Measurements from ENCODE around the gene CCR7.

The CCR7 gene, protein sequence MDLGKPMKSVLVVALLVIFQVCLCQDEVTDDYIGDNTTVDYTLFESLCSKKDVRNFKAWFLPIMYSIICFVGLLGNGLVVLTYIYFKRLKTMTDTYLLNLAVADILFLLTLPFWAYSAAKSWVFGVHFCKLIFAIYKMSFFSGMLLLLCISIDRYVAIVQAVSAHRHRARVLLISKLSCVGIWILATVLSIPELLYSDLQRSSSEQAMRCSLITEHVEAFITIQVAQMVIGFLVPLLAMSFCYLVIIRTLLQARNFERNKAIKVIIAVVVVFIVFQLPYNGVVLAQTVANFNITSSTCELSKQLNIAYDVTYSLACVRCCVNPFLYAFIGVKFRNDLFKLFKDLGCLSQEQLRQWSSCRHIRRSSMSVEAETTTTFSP

GRCh38 chr17:40564883-40565768 lies at the start of gene CCR7:
Gene CCR7, minus strand, starts transcription at chr17:40565472. Its CDS starts 63 bp downstream, at chr17:40565409.
- no peak for DNase-seq

GRCh38 chr17:40614431-40615067 lies 49.3 kb upstream of the CCR7 start:
- no peak for DNase-seq

- DNase-seq = no peak
These were observed 48.3 kb upstream of the CCR7 start for GRCh38 chr17:40613467-40614154.

GRCh38 chr17:40612599-40613244 lies 47.5 kb upstream of the CCR7 start:
- no peak for DNase-seq

GRCh38 chr17:40611840-40612474 lies 46.7 kb upstream of the CCR7 start:
- no peak for DNase-seq

DNA sequence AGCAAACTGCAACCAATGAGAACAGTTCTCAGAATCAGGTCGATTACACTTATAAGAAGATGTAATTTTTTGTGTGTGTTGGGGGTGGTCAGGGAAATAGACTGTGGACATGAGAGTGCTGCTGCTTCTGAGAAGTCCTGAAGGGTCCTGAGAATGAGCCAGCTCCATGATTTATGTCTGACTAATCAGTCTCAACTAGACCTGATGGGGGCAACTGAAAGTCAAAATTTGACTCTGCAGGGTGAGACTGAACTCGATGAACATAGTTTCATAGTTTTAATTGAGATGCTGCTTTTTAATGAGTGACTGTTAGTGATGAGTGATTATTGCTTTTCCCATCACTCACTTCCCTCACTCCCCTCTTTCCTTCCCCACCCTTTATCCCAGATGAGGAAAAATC lies 45.1 kb upstream of the CCR7 start:
- DNase-seq = no peak

DNA sequence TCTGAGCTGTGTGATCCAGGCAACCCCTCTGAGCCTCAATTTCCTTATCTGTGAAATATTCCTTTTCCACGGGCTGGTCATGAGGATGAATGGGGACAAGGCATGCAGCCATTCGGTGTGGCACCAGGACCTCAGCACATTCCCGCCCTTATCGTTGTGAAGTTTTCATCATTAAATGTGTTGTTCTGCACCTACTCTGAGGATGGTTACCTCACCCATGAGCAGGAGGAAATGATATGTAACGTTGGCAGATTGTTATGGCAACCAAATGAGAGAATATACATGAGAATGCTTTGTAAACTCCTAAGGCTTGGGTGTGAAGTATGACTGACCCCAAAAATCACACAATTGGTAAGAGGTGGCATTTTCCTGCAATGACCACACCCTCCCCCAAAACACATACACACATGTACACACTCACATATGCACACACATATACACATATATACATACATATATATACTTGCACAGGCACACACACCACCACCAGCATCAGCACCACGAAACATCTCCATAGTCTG lies 42.8 kb upstream of the CCR7 start:
- no peak for DNase-seq

- no peak for DNase-seq
These were observed 42.4 kb upstream of the CCR7 start for GRCh38 chr17:40607641-40608040.

DNA sequence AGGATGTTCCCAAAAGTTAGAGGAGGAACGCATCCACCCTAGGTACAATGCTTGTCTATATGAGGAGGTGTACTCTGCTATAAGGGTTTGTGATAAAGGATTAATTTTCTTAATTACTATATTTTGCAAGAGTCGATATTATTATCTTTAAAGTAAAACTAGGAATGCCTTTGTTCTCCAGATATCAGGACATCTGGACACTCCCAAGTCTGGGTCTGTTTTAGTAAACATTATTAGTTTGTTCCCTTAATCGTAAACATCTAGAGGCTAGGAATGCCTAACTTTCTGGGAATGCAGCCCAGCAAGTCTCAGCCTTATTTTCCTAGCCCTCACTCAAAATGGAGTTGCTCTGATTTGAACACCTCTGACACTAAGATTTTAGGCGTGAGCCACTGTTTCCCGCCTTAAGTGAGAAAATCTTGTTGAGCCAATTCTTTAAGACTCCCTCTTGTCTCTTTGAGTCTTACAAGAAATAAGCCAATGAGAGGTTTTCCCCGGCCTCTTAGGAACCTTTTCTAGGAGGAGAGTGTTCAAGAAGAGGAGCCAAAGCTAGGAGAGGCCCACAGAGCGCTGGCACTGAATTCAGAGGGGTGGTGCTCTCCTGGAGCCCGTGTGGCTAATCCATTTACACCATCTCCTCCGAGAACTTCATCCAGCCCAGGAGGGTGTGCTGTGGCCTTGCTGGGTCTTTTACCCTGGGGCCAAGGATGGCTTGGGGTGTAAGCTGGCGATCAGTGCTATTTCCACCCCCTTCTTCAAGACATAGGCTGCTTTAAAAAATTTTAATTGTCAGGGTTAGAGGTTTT lies 41.5 kb upstream of the CCR7 start:
- no peak for DNase-seq

DNA sequence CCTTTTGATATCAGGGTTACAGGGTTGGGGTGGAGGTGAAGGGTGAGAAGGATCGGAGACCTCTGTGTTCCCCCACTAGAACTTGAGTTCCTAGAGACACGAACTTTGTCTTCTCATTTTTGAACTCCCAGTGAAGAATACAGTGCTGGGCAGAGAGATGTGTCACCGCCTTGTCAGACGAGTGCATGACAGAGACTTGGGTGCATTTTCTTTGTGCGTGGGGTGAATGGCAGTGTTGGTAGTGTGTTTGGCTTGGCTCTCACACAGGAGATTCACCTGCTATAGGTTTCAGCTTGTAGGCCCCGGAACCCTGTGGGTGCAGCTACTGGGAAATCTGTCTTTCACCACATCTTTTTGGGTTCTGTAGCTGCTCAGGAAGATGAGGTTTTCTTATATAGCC lies 40.0 kb upstream of the CCR7 start:
- no peak for DNase-seq

- no peak for DNase-seq
These were observed 39.2 kb upstream of the CCR7 start for GRCh38 chr17:40604327-40605080.

DNA sequence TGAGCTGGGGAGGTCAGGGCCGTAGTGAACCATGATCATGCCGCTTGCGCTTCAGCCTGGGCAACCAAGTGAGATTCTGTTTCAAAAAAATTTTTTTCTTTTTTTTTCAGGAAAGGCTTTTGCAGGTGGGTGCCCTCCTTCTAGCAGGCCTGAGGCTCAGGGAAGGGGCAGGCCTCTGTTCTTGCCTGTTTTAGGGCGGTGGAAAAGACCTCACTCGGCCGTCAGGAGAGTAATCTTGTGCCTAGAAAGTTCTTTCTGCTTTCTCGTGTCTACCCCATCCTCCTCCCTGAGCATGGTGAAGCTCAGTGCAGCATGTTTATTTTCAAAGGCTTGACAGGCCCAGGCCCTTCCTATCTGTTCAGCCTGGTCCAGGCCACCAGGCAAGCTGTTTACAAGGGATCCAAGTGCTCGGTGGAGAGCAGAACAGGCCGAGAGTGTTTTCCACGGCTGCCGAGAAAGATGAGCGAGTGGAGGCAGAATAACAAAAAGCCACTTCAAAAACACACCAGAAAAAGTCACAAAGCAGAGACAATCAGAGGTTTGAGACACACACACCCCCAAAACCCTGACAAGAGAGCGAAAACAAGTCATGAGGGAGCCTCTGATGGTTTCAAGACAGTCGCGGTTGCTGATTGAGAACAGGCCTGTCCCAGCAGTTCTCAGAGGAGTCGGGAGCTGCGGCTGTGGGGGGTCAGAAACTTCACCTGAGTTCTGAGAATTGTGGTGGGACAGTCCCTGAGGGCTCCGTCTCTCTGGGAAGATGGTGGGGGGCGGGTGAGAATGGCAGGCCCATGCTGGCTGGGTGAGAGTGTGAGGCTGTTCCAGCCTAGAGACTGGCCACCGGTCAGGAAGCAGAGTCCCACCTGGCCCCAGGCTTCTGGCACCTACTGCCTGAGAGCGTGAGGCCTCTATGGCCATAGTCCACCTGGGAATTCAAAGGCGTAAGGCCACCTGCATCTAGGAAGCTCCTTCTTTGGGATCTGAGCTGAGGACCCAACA lies 37.5 kb upstream of the CCR7 start:
- DNase-seq = no peak

GRCh38 chr17:40600486-40601046 lies 35.3 kb upstream of the CCR7 start:
- DNase-seq = no peak

DNA sequence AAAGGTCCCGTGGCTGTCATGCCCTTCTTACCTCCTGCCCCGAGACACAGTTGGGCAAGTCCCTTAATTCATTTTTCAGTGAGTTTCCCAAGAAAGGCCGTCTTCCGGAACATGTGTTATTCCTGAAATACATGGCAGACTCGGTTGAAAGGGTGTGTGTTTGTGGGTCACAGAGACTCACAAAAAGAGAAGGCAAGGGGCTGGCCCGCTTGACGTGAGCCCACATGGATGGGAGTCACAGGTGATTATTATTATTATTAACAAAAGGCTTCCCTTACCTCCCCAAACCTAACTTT lies 34.1 kb upstream of the CCR7 start:
- DNase-seq = no peak

DNA sequence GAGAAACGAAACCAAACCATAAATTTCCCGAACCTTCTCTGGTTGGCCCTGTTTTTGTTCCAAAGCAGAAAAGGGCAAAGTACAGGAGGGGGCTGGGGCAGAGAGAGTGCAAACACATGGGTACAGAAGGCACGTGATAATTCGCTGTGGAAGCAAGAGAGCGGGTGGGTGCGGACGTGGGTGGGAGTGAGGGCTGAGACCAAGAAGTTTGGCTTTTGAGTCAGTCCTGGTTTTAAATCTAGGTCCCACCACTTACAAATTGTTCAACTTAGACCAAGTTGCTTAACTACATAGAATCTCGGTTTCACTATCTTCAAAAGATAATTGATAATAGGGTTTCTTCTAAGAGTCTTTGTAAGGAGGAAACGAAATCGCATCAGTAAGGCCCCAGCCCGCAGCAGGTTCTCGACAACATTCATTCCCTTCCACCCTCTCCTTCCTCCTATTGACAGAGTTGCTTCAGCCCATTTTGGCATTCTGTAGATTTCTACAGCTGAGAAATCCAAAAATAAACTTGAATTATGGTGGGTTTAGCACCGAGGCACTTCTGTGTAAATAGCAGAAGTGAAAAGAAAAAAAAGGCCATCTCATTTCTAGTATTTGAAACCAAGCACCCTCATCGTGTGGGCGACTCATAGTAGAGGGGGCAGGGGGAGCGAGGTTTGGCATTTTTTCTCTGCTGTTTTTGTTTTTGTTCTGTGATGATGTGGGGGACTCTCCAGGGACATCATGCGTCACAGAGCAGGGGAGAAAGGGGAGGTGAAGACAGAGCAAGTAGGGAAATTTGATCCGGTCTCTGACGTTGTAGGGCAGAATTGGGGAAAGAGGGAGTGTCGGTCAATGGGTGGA lies 33.6 kb upstream of the CCR7 start:
- DNase-seq = no peak

DNA sequence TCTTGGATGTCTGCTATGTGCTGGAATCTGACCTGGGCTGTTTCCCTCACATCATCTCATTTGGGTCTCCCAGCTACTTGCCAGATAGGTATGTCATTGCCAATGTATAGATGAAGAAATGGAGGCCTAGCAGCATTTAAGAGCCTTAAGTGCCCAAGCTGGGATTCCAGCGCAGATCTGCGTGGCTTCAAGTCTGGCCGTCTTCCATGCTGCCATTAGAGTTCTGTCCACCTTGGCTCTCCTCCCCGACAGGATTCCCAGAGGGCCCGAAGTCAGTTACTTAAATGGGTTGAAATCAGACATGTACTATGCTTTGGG lies 33.0 kb upstream of the CCR7 start:
- DNase-seq = no peak

GRCh38 chr17:40597556-40598300 lies 32.5 kb upstream of the CCR7 start:
- DNase-seq = no peak

All from eye (tissue), 1 donor.